Measurements from ENCODE around the gene AK5.
"Not testable (repeated sequence)": the region's sequence is repeated elsewhere in the genome, so short reads cannot be mapped to it uniquely, and the experiment has no call there.

The AK5 gene

GRCh38 chr1:77412820-77413530 lies 131.2 kb downstream of the AK5 start:
- DNase-seq (ENCODE audit: low read depth) = no peak
- no peak for TF ChIP-seq CTCF (conservative IDR thresholded peaks at IDR 0.05; ENCODE audit: low read depth, low read length)
- no peak overlapping the region for H3K4me3 ChIP-seq (ENCODE audit: low read depth, low read length)

GRCh38 chr1:77413541-77414335 lies 131.9 kb downstream of the AK5 start:
- no peak for DNase-seq (ENCODE audit: low read depth)
- no peak for TF ChIP-seq CTCF (conservative IDR thresholded peaks at IDR 0.05; ENCODE audit: low read depth, low read length)
- H3K4me3 ChIP-seq (ENCODE audit: low read depth, low read length) = no peak overlapping the region

- TF ChIP-seq CTCF (conservative IDR thresholded peaks at IDR 0.05; ENCODE audit: low read depth, low read length) = no peak
- DNase-seq (ENCODE audit: low read depth) = no peak
- no peak overlapping the region for H3K4me3 ChIP-seq (ENCODE audit: low read depth, low read length)
These were observed 133.8 kb downstream of the AK5 start for GRCh38 chr1:77415579-77415978.

GRCh38 chr1:77416692-77417450 lies 135.1 kb downstream of the AK5 start:
- TF ChIP-seq CTCF (conservative IDR thresholded peaks at IDR 0.05; ENCODE audit: low read depth, low read length) = peak; percentile 63
- peak; percentile 63 for DNase-seq (ENCODE audit: low read depth)
- no peak overlapping the region for H3K4me3 ChIP-seq (ENCODE audit: low read depth, low read length)

GRCh38 chr1:77418055-77418454 lies 136.2 kb downstream of the AK5 start:
- not testable (repeated sequence) for H3K4me3 ChIP-seq (ENCODE audit: low read depth, low read length); DNase-seq (ENCODE audit: low read depth)

GRCh38 chr1:77421504-77422233 lies 139.8 kb downstream of the AK5 start:
- no peak overlapping the region for H3K4me3 ChIP-seq (ENCODE audit: low read depth, low read length)
- no peak for DNase-seq (ENCODE audit: low read depth)
- TF ChIP-seq CTCF (conservative IDR thresholded peaks at IDR 0.05; ENCODE audit: low read depth, low read length) = no peak

GRCh38 chr1:77424236-77424635 lies 142.4 kb downstream of the AK5 start:
- peak; percentile 33 for DNase-seq (ENCODE audit: low read depth)
- H3K4me3 ChIP-seq (ENCODE audit: low read depth, low read length) = no peak overlapping the region

More at GRCh38 chr1:77424236-77424635, 142.4 kb downstream of the AK5 start:
- TF ChIP-seq CTCF (conservative IDR thresholded peaks at IDR 0.05; ENCODE audit: low read depth, low read length) = no peak
